Measurements from ENCODE around the gene TNS1.

Gene TNS1

DNA sequence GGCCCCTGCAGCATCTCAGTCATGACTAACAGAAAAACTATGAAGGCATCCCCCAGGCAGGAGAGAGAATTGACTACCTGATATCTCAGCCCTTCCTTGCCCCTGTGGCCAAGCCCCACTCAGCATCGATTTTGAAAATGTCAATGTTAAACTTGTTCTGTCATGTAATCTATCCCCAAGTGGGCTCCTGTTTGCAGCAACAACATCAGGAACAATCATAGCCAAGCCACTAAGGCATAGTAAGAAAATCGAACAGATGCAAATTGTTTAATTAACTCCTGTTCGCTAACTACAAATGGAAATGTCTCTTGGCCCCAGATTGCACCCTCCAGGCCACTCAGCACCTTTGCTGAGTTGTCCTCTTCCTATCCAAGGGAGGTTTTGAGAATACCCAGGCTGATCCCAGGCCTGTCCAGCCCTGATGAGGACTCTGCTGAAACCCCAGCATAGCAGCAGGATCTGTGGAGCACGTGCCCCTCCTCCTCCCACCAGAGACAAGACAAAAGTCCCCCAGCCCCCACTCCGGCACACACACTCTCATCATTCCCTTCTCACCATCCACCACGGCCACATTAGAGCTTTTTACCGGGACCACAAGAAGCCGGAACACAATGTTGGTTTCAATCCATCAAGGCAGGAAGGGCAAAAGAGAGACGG lies 150.1 kb downstream of the TNS1 start:
- H3K27ac ChIP-seq: no peak overlapping the region
- no peak overlapping the region for H3K9ac ChIP-seq (ENCODE audit: insufficient read length)
- DNase-seq (ENCODE audit: low read depth, low spot score): no peak
- TF ChIP-seq EZH2 (IDR thresholded peaks at IDR 0.05) (no peak), POLR2AphosphoS5 (IDR thresholded peaks at IDR 0.05; ENCODE audit: borderline replicate concordance, low read depth, low read length) (no peak), FOXP2 (optimal IDR thresholded peaks at IDR 0.05; ENCODE audit: control extremely low read depth, extremely low read length, insufficient read depth) (no peak)
- peaks cover 45% of the 10 kb centered on the region for H3K36me3 ChIP-seq (ENCODE audit: insufficient read depth, low read length)
- no peaks in the 10 kb centered on the region for H3K9me3 ChIP-seq (ENCODE audit: low read depth, low read length)
- H3K4me3 ChIP-seq: no peak overlapping the region

GRCh38 chr2:217851191-217852020 lies 151.4 kb downstream of the TNS1 start:
- DNase-seq (ENCODE audit: low read depth, low spot score): no peak
- no peaks in the 10 kb centered on the region for H3K9me3 ChIP-seq (ENCODE audit: low read depth, low read length)
- H3K9ac ChIP-seq (ENCODE audit: insufficient read length): no peak overlapping the region
- H3K36me3 ChIP-seq (ENCODE audit: insufficient read depth, low read length): peaks cover 55% of the 10 kb centered on the region
- no peak overlapping the region for H3K27ac ChIP-seq
- no peak for TF ChIP-seq EZH2 (IDR thresholded peaks at IDR 0.05)
- no peak for TF ChIP-seq POLR2AphosphoS5 (IDR thresholded peaks at IDR 0.05; ENCODE audit: borderline replicate concordance, low read depth, low read length)
- no peak for TF ChIP-seq FOXP2 (optimal IDR thresholded peaks at IDR 0.05; ENCODE audit: control extremely low read depth, extremely low read length, insufficient read depth)
- no peak overlapping the region for H3K4me3 ChIP-seq

DNA sequence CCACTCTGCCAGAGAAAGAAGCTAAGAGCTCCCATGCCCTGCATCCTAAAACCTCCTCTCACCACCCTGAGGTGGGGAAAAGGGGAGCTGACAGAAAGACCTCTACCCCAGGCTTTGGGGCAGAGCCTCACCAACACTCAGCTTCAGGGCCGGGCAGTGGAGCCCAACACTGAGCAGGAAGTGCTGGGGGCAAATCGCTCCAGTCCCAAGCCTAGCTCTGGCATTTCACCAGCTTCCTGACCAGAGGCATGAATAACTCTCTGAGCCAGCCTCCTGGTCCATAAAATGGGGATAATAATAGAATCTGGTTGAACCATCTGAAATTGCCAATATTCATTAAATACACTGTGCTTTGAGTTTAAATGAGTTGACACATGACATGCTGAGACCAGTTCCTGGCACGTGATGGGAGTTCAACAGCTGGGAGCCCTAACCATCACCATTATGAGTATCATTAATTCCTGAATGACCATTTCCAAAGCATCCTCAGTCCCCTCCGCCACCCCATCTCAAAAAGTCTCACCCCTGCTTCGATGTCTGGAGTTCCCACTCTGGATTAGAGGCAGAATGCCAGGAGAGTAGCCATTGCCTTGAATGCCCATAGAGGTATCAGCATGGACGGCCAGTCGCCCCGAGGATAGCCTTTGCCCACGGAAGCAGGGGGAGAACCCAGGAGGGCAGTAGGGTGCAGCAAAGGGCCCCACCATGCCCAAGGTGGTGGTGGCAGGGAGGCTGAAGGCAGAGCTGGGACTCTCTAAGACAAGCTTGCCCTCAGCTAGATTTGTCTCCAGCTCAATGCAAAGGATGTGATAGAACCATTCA lies 153.4 kb downstream of the TNS1 start:
- Histone ChIP-seq H3K4me3 (no peak overlapping the region), H3K9me3 (ENCODE audit: low read depth, low read length) (peaks cover 2% of the 10 kb centered on the region; the same call in 1 of the 2 replicates), H3K9ac (ENCODE audit: insufficient read length) (no peak overlapping the region), H3K27ac (no peak overlapping the region), H3K36me3 (ENCODE audit: insufficient read depth, low read length) (peaks cover 70% of the 10 kb centered on the region)
- TF ChIP-seq FOXP2 (optimal IDR thresholded peaks at IDR 0.05; ENCODE audit: control extremely low read depth, extremely low read length, insufficient read depth) (no peak), POLR2AphosphoS5 (IDR thresholded peaks at IDR 0.05; ENCODE audit: borderline replicate concordance, low read depth, low read length) (no peak), EZH2 (IDR thresholded peaks at IDR 0.05) (no peak)
- no peak for DNase-seq (ENCODE audit: low read depth, low spot score)

- TF ChIP-seq EZH2 (IDR thresholded peaks at IDR 0.05) (no peak), FOXP2 (optimal IDR thresholded peaks at IDR 0.05; ENCODE audit: control extremely low read depth, extremely low read length, insufficient read depth) (no peak), POLR2AphosphoS5 (IDR thresholded peaks at IDR 0.05; ENCODE audit: borderline replicate concordance, low read depth, low read length) (no peak)
- H3K9me3 ChIP-seq (ENCODE audit: low read depth, low read length): peaks cover 2% of the 10 kb centered on the region; the same call in 1 of the 2 replicates
- H3K27ac ChIP-seq: no peak overlapping the region
- H3K9ac ChIP-seq (ENCODE audit: insufficient read length): no peak overlapping the region
- no peak overlapping the region for H3K4me3 ChIP-seq
- peaks cover 68% of the 10 kb centered on the region for H3K36me3 ChIP-seq (ENCODE audit: insufficient read depth, low read length)
- DNase-seq (ENCODE audit: low read depth, low spot score): no peak
Observed at GRCh38 chr2:217848351-217848957, 154.3 kb downstream of the TNS1 start.

DNA sequence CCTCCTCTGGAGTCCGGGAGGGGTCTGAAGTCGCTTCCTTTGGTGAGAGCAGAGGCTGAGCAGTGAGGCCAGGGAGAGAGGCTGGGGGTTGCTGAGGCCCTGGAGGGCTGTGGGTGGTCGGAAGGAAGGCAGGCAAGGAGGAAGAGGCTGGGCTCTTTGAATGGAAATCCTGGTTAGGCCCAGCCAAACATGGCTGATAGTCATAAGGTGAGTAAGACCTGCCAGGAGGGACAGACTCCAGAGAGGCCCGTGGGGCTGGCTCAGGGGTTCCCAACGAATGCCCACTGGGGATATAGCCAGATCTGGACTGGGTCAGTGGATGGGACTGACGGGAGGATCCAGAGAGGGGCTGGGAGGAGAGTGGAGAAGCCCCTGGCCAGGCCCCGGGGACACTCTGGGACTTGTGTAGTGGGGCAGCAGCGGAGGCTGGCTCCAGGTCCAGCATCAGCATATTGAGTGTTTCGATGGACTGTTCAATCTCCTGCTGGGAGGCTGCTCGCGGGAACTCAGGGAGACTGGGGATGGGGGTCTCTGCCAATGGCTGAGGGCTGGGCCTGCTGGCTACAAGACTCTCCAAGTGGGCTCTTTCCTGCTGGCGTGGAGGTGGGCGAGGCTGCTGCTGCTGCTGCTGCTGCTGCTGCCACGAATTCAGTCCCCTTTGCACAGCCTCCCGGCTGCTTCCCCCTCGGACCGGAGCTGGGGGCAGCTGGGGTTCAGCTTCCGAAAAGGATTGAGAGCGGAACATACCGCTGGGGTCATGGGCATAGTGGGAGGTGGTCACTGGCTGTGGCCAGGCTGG lies 155.0 kb downstream of the TNS1 start:
- no peak for TF ChIP-seq POLR2AphosphoS5 (IDR thresholded peaks at IDR 0.05; ENCODE audit: borderline replicate concordance, low read depth, low read length)
- TF ChIP-seq EZH2 (IDR thresholded peaks at IDR 0.05): no peak
- TF ChIP-seq FOXP2 (optimal IDR thresholded peaks at IDR 0.05; ENCODE audit: control extremely low read depth, extremely low read length, insufficient read depth): no peak
- H3K27ac ChIP-seq: no peak overlapping the region
- H3K9ac ChIP-seq (ENCODE audit: insufficient read length): no peak overlapping the region
- no peak overlapping the region for H3K4me3 ChIP-seq
- peaks cover 63% of the 10 kb centered on the region for H3K36me3 ChIP-seq (ENCODE audit: insufficient read depth, low read length)
- H3K9me3 ChIP-seq (ENCODE audit: low read depth, low read length): peaks cover 2% of the 10 kb centered on the region; the same call in 1 of the 2 replicates
- no peak for DNase-seq (ENCODE audit: low read depth, low spot score)

- no peak overlapping the region for H3K4me3 ChIP-seq
- no peak for DNase-seq (ENCODE audit: low read depth, low spot score)
- H3K9ac ChIP-seq (ENCODE audit: insufficient read length): no peak overlapping the region
- H3K36me3 ChIP-seq (ENCODE audit: insufficient read depth, low read length): peaks cover 68% of the 10 kb centered on the region
- H3K27ac ChIP-seq: no peak overlapping the region
- H3K9me3 ChIP-seq (ENCODE audit: low read depth, low read length): peaks cover 2% of the 10 kb centered on the region; the same call in 1 of the 2 replicates
- TF ChIP-seq POLR2AphosphoS5 (IDR thresholded peaks at IDR 0.05; ENCODE audit: borderline replicate concordance, low read depth, low read length) (no peak), FOXP2 (optimal IDR thresholded peaks at IDR 0.05; ENCODE audit: control extremely low read depth, extremely low read length, insufficient read depth) (no peak), EZH2 (IDR thresholded peaks at IDR 0.05) (no peak)
Observed at GRCh38 chr2:217847115-217847514, 155.7 kb downstream of the TNS1 start.

GRCh38 chr2:217846321-217846743 lies 156.5 kb downstream of the TNS1 start:
- peaks cover 2% of the 10 kb centered on the region; the same call in 1 of the 2 replicates for H3K9me3 ChIP-seq (ENCODE audit: low read depth, low read length)
- no peak overlapping the region for H3K9ac ChIP-seq (ENCODE audit: insufficient read length)
- no peak for DNase-seq (ENCODE audit: low read depth, low spot score)
- H3K27ac ChIP-seq: no peak overlapping the region
- H3K36me3 ChIP-seq (ENCODE audit: insufficient read depth, low read length): peaks cover 68% of the 10 kb centered on the region
- TF ChIP-seq EZH2 (IDR thresholded peaks at IDR 0.05): no peak
- no peak for TF ChIP-seq POLR2AphosphoS5 (IDR thresholded peaks at IDR 0.05; ENCODE audit: borderline replicate concordance, low read depth, low read length)
- TF ChIP-seq FOXP2 (optimal IDR thresholded peaks at IDR 0.05; ENCODE audit: control extremely low read depth, extremely low read length, insufficient read depth): no peak
- H3K4me3 ChIP-seq: no peak overlapping the region

All from SK-N-MC (cell line).